GM18499 (cell line): ENCODE measurements around the gene SPATA31E1.
"Not testable (repeated sequence)": the region's sequence is repeated elsewhere in the genome, so short reads cannot be mapped to it uniquely, and the experiment has no call there.

ENCODE experiments used
- ATAC-seq: cut with Tn5 transposase; IDR thresholded peaks from one replicate; pipeline ENCODE4 v1.9.1; 2021; ENCODE audit warnings: moderate number of reproducible peaks; ENCODE audit not compliant: insufficient read depth, unreplicated experiment

SPATA31E1 gene

DNA sequence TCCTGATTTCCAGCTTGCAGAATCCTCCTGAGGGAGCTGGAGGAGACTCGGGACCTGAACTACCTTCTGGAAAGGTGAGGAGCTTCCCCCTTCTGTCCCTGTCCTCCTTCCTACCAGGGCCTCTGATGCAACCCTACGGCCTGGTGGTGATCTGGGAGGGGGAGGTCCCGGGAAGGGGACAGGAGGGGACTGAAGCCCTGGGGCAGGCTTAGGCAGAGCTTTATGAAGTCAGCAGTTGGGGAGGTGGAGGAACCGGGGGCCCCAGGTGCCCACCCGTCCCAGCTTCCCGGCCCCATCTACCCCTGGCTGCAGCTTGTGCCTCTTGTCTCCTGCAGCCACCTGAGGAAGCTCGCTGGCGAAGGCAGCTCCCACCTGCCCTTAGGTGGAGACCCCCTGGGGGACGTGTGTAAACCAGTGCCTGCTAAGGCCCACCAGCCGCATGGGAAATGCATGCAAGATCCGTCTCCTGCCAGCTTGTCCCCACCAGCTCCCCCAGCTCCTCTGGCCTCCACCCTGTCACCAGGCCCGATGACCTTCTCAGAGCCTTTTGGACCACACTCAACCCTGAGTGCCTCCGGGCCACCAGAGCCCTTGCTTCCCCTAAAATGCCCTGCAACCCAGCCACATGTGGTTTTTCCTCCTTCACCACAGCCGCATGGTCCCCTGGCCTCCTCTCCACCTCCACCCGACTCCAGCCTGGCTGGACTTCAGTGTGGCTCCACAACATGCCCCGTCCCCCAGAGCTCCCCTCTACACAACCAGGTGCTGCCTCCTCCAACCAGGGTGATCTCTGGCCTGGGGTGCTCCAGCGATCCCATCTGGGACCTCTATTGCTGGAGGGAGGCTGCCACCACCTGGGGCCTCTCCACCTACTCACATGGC lies 2.1 kb downstream of the SPATA31E1 start:
- no peak for ATAC-seq

DNA sequence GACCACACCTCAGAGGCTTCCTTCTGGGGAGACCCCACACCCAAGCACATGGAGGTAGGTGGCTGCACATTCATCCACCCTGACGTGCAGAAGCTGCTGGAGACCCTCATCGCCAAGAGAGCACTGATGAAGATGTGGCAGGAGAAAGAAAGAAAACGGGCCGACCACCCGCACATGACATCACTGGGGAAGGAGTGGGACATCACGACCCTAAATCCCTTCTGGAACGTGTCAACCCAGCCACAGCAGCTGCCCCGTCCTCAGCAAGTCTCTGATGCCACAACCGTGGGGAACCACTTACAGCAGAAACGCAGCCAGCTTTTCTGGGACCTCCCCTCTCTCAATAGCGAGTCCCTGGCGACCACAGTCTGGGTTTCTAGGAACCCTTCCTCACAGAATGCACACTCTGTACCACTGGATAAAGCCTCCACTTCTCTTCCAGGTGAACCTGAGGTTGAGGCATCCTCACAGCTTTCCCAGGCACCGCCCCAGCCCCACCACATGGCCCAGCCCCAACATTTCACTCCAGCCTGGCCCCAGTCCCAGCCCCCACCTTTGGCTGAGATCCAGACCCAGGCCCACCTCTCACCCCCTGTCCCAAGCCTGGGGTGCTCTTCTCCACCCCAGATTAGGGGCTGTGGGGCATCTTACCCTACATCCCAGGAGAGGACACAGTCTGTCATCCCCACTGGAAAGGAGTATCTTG lies 3.0 kb downstream of the SPATA31E1 start:
- no peak for ATAC-seq

DNA sequence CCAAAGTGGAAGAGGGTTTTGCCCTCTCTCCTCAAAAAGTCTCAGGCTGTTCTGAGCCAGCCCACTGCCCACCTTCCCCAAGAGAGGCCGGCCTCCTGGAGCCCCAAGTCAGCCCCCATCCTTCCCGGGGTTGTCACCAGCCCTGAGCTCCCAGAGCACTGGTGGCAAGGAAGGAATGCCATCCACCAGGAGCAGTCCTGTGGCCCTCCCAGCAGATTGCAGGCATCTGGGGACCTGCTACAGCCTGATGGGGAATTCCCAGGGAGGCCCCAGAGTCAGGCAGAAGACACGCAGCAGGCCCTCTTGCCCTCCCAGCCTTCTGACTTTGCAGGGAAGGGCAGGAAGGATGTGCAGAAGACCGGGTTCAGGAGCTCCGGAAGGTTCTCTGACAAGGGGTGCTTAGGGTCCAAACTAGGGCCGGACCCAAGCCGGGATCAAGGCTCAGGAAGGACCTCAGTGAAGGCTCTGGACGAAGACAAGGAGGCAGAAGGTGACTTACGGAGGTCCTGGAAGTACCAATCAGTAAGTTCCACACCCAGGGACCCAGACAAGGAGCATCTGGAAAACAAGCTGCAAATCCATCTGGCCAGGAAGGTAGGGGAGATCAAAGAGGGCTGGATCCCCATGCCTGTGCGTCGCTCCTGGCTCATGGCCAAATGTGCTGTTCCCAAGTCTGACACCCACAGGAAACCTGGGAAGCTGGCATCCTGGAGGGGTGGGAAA lies 3.7 kb downstream of the SPATA31E1 start:
- no peak for ATAC-seq

DNA sequence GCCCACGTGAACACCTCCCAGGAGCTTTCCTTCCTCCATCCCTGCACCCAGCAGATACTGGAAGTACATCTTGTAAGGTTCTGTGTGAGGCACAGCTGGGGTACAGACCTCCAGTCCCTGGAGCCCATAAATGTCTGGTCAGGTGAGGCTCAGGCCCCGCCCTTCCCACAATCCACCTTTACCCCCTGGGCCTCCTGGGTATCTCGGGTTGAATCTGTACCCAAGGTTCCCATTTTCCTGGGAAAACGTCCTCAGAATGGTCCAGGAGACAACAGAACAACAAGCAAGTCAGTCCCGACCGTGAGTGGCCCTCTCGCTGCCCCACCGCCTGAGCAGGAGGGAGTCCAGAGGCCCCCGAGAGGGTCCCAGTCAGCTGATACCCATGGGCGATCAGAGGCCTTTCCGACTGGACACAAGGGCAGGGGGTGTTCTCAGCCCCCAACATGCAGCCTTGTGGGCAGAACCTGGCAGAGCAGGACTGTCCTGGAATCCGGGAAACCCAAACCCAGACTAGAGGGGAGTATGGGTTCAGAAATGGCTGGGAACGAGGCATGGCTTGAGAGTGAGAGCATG lies 4.3 kb downstream of the SPATA31E1 start:
- no peak for ATAC-seq

DNA sequence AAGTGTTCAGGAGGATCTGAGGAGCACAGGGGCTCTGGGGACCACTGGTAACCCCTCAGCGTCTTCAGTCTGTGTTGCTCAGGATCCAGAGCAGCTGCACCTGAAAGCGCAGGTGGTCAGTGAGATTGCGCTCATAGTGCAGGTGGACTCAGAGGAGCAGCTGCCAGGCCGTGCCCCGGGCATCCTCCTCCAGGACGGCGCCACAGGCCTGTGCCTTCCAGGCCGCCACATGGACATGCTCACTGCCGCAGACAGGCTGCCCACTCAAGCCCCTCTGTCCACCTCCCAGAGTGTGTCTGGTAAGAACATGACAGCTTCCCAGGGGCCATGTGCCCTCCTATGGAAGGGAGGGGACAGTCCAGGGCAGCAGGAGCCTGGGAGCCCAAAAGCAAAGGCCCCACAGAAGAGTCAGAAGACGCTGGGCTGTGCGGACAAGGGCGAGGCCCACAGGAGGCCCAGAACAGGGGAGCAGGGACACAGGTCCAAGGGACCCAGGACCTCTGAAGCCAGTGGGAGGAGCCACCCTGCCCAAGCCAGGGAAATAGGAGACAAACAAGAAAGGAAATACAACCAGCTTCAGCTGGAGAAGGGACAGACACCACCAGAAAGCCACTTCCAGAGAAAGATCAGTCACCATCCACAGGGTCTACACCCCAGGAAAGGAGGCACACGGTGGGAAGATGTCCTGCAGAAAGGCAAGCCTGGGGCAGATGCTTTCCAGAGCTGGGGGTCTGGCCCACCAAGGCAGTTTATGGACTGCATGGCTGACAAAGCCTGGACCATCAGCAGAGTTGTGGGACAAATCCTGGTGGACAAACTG lies 5.2 kb downstream of the SPATA31E1 start:
- ATAC-seq, result no peak

DNA sequence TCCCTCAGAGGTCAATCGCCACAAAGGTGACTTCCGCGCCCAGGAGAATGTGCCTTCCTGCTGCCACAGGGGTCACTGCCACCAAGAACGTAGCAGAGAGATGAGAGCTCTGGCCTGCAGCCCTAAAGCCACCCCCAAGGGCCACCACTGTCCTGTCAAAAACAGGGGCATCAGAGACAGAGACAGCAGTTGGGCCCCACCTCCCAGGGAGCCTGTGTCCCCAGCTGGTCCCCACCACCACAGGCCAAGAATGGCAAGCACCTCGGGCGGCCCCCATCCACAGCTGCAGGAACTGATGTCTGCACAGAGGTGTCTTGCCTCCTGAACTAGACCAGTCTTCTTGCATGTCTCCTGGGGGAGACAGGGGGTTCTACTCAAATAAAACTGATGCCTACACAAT lies 5.8 kb downstream of the SPATA31E1 start:
- no peak for ATAC-seq

DNA sequence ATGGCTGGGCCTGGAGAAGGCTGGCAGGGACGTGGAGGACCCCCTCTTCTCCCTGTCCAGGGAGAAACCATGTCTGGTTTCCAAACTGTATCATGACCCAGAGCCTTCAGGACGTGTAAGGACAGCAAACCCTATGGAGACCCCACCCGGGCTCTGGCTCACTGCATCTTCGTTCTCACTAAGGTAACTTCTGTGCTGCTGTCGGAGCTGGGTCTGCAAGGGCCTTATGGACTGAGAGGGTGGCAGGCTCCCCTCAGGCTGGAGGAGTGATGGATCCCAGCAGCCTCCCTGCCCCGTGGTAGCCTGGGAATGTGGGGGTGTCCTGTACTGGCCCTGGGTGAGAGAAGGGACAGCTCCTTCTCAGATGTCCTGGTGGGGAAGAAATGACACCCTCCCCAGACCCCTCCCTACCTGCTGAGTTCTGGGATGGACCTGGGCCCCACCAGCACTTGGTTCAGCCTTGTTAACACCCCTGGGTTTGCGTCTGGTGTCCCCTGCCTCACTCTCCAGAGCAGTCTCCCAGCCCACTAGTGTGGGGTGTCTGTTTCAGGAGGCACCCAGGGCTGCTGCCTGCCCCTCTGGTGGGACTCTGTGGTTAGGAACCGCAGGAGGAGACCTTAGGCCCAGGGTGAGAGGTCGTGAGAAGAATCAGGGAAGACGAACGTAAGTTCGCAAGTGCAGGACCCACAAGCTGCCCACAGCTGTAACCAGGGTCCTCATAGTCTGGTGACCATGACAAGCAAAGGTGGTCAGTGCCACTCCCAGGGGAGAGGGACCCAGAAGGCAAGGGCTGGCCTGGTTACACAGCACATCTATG lies 6.6 kb downstream of the SPATA31E1 start:
- ATAC-seq, result no peak

DNA sequence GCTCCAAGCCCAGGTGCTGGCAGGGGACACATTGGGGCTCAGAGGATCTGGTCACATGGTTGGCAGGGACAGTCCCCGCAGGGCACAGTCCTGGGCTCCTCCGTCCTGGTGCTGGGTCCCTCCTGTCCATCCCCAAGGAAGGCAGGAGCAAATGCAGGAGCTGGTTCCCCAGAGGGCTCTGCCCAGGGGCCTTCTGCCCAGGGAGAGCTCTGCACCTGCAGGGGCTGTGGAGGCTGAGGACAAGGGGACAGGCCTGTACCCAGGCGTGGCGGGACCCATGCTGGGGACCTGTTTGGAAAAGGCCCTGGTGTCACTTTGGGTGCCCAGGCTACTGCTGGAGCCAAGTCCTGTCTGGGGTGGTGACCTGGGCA lies 7.2 kb downstream of the SPATA31E1 start:
- ATAC-seq, result no peak

DNA sequence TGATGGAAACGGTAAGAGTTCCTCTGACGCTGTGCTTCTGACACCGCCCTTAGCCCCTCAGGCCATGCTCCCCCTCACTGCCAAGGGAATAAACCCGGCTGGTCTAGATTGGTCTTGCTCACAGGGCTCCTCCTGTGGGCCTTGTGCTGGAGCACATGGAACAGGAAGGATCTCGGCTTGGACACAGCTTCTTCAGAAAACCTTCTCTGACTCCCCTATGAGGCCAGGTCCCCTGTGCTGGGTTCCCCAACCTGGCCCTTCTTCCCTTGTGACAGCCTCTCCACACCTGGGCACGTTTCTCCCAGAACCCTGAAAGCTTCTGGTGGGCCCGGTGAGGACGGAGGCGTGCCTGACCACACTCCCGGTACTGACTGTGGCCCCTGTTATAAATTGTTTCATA lies 8.2 kb downstream of the SPATA31E1 start:
- no peak for ATAC-seq

DNA sequence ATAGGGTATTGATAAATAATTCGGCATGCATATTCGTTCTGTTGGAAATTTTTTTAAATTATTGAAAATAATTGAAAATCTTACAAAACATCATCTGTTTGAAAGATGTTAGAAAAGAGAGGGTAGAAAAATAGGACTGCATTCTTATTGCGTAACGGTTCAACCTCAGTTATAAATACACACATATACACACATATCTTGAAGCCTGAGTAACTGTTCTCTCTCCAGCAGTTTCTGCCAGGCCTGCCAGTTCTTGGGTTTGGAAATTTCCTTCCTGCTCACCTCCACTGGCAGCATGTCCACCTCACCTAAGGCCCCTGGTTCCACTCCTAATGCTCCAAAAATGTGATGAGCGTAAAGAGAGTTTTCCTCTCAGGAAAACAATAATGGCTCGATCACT lies 9.1 kb downstream of the SPATA31E1 start:
- no peak for ATAC-seq

DNA sequence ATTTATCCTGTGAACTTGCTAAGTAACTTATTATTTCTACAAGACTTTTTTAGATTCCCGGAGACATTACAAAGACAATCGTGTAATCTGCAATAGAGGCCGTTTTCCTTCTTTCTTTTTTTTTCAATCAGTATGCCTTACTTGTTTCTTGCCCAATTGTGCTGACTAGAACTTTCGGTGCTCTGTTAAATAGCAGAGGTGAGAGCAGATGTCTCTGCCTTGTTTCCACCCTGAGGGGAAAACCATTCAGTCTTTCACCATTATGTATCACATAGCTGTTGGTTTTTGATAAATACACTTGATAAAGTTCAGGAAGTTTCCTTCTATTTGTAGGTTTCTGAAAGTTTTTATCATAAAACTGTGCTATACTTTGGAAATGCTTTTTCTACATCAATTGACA lies 10.3 kb downstream of the SPATA31E1 start:
- ATAC-seq, result no peak

DNA sequence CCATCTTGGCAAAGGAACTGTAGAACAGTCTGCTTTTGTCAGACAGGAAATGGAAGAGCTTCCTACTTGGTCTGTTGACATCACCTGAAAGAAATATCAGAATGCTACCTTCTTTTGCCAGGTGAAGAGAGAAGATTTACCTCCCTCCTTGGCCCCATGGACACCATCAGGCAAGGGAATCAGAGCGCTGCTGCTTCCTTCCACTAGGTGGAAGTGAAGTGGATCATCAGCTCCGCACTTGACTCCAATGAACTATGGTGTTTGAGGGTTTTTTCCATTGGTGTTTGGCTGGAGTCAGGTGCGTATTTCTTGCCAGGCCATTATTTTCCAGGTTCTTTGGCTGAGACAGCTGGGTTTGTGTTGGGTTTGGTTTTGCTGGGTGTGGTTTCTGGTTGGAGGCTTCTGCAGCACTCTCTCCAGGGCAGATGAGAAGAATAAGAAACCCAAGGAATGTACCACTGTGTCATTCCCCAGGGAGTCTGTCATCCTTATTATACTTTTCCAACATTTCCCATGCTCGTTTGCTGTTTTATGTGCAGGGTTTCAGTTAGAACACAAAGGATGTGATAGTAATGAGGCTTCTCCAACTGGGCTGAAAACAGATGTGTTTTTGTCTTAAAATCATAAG lies 12.4 kb downstream of the SPATA31E1 start:
- ATAC-seq, result no peak

DNA sequence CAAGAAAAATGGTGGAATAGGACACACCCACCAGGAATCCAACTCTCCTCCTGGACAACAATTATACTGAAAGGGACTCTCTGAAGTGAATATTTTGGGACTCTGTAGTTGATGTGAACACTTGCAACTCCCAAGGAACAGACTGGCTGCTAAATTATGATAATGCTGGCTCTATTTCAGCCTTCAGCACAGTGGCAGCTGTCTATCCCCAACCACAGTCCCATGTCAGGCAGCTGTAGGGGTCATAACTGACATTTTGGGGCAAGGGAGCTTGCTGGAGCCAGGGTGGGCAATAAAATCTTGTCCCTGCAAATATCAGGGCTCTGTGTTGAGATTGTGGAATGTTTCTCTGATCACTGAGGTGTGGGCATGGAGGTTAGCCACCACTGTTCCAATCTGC lies 14.2 kb downstream of the SPATA31E1 start:
- ATAC-seq, result no peak

DNA sequence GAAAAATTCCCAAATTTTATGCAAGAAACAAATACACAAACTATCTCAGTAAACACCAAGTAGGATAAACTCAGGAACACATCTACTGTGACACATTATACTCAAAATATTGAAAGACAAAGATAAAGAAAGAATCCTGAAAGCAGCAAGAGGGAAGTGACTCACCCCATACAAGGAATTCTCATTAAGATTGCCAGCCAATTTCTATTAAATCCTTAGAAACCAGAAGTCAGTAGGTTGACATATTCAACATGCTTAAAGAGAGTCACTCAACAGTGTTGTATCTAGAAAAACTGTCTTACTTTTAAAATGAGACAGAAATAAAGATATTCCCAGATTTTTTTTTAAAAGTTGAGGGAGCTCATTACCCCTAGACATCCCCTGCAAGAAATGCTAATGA lies 15.5 kb downstream of the SPATA31E1 start:
- no peak for ATAC-seq

DNA sequence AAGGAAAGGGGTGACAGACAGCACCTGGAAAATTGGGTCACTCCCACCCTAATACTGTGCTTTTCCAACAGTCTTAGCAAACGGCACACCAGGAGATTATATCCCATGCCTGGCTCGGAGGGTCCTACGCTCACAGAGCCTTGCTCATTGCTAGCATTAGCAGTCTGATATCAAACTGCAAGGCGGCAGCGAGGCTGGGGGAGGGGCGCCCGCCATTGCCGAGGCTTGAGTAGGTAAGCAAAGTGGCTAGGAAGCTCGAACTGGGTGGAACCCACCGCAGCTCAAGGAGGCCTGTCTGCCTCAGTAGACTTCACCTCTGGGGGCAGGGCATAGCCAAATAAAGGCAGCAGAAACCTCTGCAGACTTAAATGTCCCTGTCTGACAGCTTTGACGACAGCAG lies 19.7 kb downstream of the SPATA31E1 start:
- ATAC-seq, result not testable (repeated sequence)

DNA sequence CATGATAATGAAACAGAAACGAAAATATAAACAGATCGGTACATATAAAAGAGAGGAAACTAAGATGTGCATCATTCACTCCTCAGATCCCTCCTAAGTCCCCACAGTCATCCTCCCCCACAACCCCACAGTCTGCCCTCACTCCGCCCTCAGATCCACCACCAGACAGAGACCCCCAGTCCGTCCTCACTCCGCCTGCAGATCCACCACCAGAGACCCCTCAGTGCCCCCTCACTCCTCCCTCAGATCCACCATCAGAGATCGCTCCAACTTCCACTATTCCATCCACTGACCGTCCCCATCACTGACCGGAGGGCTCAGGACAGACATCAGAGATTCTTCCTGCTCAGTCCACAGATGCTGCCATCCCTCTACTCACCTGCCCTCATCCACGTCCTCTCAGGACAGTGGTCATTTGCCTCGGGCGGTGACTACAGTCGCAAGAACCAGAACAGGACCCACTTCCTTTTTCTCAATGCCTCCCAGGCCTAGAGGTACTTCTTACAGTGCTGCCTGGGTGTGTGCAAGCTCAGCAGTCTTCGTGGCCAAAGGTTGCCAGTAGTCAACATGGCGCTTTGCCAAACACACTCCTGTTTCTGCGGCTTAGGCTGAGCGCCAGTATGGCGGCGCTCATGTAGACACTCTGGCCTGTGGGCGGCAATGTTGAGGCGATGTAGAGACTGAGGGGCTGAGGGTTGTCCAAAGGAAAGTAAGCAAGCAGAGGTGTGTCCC lies 26.8 kb downstream of the SPATA31E1 start:
- no peak for ATAC-seq

DNA sequence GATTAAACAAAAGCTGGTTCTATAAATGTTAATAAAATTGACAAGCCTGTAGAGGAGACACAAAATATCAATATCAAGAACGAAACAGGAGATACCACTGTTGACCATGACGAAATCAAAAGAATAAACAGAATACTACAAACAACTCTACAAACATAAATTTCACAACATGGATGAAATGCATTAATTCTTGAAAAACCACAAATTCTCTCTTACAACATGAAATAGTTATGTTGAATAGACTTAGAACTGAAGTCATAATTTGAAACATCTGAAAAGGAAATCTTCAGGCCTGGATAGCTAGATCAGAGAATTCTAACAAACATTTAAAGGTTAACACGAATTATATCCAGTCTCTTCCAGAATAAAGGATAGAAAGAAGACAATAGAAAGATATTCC lies 28.1 kb downstream of the SPATA31E1 start:
- no peak for ATAC-seq

DNA sequence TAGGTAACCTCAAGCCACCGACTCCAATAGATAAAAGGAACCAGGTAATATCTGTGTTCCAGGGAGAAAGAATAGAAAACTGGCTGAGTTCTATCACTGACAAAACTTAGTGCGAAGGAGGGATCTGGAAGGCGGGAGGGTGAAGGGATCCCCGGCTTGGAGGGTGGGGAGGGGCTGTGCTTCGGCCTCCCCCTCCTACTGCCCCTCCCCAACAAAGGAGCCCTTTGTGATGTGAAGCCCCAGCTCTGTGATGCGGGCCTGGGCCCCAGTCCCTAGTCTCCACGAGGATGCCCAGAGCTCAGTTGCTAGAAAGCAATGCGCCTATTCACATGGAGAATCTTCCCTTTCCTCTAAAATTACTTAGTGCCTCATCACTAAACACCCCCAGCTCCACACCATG lies 35.0 kb downstream of the SPATA31E1 start, which contains the start of gene SPATA31C1:
Gene SPATA31C1 (plus strand): TSS at position 301 of the 400 bp plus-strand sequence.
- not testable (repeated sequence) for ATAC-seq
